Measurements from ENCODE around the gene PLEKHJ1. TPM values are rescaled to one million over a fixed set of nuclear protein-coding genes. Genes with fewer than 3 reads are reported as not detected.

PLEKHJ1 gene
- total RNA-seq, 2 experiments from 2014 or later = 78.0 to 79.9 TPM

DNA sequence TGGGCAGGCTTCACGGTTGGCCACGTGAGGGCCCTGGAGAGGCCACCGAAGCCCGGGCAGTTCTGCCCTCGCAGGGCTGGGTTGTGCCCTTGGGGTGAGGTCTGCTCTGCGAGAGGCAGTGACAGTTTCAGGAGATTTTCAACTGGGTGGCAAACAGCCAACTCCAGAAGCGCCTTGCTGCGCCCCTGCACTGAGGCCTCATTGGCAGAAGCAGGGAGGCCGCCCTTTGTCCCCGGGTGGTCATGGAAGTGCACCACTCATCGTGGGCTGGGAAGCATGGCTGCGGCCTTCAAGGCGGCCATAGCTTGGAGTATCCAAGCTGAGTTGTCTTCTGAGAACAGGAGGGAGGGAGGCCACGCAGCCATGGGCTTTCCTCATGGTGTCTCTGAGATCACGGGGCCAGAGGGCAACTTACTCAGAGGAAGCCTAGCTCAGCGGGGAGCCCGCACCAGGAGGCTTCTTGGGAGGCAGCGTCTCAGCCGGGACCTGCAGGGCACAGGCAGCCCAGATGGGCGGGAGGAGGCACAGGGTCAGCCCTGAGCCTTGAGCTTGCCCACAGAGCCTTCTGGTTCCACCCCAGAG lies 14.8 kb downstream of the PLEKHJ1 start:
- no peaks in the 10 kb centered on the region for H3K27me3 Mint-ChIP-seq (ENCODE audit: low read depth)
- ATAC-seq (no peak), DNase-seq (no peak)
- peaks cover 40% of the 10 kb centered on the region for H3K36me3 Mint-ChIP-seq (ENCODE audit: low read depth)
- H3K4me1 Mint-ChIP-seq (ENCODE audit: low read depth) = peaks cover 10% of the 10 kb centered on the region
- ChIA-PET POLR2A (no interaction called here), CTCF (interaction anchor here (0.6 to 1.3 kb wide), 2 partner anchors 52 to 65 kb away, joined by 3 to 8 read pairs; no protein-coding TSS in a partner anchor)
- H3K4me3 Mint-ChIP-seq = no peak overlapping the region
- H3K27ac Mint-ChIP-seq = peak overlapping the region; percentile 49
- no peaks in the 10 kb centered on the region for H3K9me3 Mint-ChIP-seq (ENCODE audit: insufficient read depth)

DNA sequence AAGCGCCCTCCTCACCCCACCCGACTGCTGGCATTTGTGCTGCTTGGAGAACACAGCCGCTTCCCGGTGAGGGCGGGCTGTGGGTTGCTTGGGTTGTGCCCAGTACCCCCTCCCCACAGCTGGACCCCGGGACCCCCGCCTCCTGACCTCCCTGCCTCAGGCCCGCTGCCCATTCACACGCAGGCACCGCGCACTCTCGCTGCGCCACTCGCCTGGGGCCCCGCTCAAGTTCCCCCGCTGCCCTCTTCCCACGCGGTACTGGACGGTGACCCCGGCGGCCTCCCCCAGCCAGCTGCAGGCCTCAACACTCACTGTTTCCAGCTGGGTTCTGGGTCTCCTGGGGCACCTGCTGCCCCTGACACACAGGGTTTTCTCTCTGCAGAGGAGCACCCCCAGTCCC lies 16.4 kb downstream of the PLEKHJ1 start:
- POLR2A ChIA-PET = no interaction called here
- Mint-ChIP-seq H3K36me3 (ENCODE audit: low read depth) (peaks cover 41% of the 10 kb centered on the region), H3K27me3 (ENCODE audit: low read depth) (no peaks in the 10 kb centered on the region), H3K4me3 (no peak overlapping the region), H3K27ac (no peak overlapping the region), H3K4me1 (ENCODE audit: low read depth) (peaks cover 12% of the 10 kb centered on the region), H3K9me3 (ENCODE audit: insufficient read depth) (no peaks in the 10 kb centered on the region)
- CTCF ChIA-PET = no interaction called here
- ATAC-seq (no peak), DNase-seq (no peak)

DNA sequence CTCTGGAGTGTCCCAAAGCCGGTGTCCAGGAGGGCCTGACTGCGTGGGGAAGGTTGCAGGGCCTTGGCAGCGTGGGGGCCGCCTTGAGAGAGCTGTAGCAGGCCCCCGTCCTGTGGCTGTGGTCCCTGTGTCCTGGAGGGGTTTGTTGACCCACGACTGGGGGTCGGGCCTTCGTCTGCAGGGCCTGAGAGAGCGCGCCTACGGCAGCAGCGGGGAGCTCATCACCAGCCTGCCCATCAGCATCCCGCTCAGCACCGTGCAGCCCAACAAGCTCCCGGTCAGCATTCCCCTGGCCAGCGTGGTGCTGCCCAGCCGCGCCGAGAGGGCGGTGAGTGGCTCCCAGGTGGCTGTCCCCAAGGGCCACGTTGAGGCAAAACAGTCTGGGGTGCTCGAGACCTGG lies 18.5 kb downstream of the PLEKHJ1 start:
- no peak for ATAC-seq
- POLR2A ChIA-PET = interaction anchor here (1.8 kb wide), 1 partner anchor 13 kb away, joined by 5 read pairs; no protein-coding TSS in a partner anchor
- no peak overlapping the region for H3K27ac Mint-ChIP-seq
- peaks cover 36% of the 10 kb centered on the region for H3K36me3 Mint-ChIP-seq (ENCODE audit: low read depth)
- H3K4me3 Mint-ChIP-seq = no peak overlapping the region
- H3K27me3 Mint-ChIP-seq (ENCODE audit: low read depth) = no peaks in the 10 kb centered on the region
- H3K9me3 Mint-ChIP-seq (ENCODE audit: insufficient read depth) = no peaks in the 10 kb centered on the region
- CTCF ChIA-PET = no interaction called here
- DNase-seq = no peak
- H3K4me1 Mint-ChIP-seq (ENCODE audit: low read depth) = peaks cover 5% of the 10 kb centered on the region

DNA sequence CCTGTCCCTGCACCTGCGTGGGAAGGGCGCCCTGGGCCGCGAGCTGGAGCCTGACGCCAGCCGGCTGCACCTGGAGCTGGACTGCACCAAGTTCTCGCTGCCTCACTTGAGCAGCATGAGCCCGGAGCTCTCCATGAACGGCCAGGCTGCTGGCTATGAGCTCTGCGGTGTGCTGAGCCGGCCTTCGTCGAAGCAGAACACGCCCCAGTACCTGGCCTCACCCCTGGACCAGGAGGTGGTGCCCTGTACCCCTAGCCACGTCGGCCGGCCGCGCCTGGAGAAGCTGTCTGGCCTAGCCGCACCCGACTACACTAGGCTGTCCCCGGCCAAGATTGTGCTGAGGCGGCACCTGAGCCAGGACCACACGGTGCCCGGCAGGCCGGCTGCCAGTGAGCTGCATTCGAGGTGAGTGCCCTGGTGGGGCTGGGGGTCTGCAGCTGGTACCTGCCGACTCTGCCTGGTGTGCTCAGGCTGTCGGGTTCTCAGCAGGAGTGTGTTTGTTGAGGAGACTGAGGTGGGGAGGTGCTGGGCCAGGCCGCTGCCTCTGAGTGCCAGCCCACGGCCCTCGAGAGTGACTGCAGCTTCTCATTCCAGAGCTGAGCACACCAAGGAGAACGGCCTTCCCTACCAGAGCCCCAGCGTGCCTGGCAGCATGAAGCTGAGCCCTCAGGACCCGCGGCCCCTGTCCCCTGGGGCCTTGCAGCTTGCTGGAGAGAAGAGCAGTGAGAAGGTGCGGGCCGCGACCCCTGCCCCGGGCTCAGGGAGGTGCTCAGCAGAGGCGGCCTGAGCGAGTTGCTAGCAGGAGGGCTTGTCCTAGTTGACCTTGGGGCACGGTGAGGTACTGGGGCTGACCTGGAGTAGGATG lies 19.5 kb downstream of the PLEKHJ1 start:
- H3K4me3 Mint-ChIP-seq = no peak overlapping the region
- no peaks in the 10 kb centered on the region for H3K27me3 Mint-ChIP-seq (ENCODE audit: low read depth)
- H3K9me3 Mint-ChIP-seq (ENCODE audit: insufficient read depth) = no peaks in the 10 kb centered on the region
- peaks cover 43% of the 10 kb centered on the region for H3K36me3 Mint-ChIP-seq (ENCODE audit: low read depth)
- no peak for ATAC-seq
- POLR2A ChIA-PET = interaction anchor here (1.8 kb wide), 1 partner anchor 14 kb away, joined by 5 read pairs; no protein-coding TSS in a partner anchor
- H3K27ac Mint-ChIP-seq = no peak overlapping the region
- H3K4me1 Mint-ChIP-seq (ENCODE audit: low read depth) = peaks cover 5% of the 10 kb centered on the region
- CTCF ChIA-PET = interaction anchor here (0.7 kb wide), 2 partner anchors 9 to 61 kb away, joined by 3 read pairs; no protein-coding TSS in a partner anchor
- DNase-seq = no peak

DNA sequence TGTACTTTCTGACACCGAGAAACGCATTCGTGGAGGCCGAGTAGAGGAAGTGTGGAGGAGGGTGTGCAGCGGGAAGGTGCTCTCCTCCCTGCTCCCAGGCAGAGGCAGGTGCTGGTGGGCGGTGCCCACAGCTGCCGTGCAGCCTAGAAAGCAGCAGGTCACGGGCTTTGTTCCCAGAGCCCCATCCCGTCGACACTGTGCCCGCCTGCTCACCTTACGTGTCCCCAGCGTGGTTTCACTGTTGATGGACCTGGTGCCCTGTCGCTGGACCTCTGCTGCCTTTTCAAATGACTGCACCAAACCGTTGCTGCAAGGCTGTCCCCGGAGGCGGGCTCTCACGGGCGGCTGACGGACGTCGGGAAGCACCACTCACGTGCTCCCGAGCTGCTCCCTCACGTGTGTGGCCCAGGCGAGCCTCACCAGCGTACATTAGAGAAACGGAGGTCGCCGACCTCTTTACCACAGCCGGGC lies 20.8 kb downstream of the PLEKHJ1 start:
- ATAC-seq = no peak
- DNase-seq = no peak
- ChIA-PET CTCF (interaction anchor here (0.7 kb wide), 1 partner anchor 8 kb away, joined by 3 read pairs; no protein-coding TSS in a partner anchor), POLR2A (no interaction called here)
- peak overlapping the region; percentile 43 for H3K27ac Mint-ChIP-seq
- peaks cover 5% of the 10 kb centered on the region for H3K4me1 Mint-ChIP-seq (ENCODE audit: low read depth)
- peaks cover 48% of the 10 kb centered on the region for H3K36me3 Mint-ChIP-seq (ENCODE audit: low read depth)
- H3K4me3 Mint-ChIP-seq = no peak overlapping the region
- H3K9me3 Mint-ChIP-seq (ENCODE audit: insufficient read depth) = no peaks in the 10 kb centered on the region
- no peaks in the 10 kb centered on the region for H3K27me3 Mint-ChIP-seq (ENCODE audit: low read depth)

DNA sequence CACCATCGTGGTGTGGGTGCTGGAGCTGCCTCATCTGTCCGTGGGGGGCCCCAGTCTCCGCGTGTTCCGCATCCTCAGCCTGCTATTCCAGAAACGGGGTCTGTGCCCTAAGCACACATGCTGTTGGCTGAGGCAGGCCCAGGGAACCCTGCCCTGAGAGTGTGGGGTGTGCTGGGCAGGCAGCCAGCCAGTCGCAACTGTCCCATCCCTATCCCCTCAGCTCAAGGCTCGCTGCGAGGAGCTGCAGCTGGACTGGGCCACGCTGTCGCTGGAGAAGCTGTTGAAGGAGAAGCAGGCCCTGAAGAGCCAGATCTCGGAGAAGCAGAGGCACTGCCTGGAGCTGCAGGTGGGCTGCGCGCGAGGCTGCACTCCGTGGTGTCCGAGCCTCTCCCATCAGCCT lies 21.9 kb downstream of the PLEKHJ1 start:
- CTCF ChIA-PET = interaction anchor here (0.6 kb wide), 1 partner anchor 709 kb away, joined by 4 read pairs; no protein-coding TSS in a partner anchor
- H3K36me3 Mint-ChIP-seq (ENCODE audit: low read depth) = peaks cover 45% of the 10 kb centered on the region
- peaks cover 5% of the 10 kb centered on the region for H3K4me1 Mint-ChIP-seq (ENCODE audit: low read depth)
- DNase-seq (no peak), ATAC-seq (no peak)
- H3K4me3 Mint-ChIP-seq = no peak overlapping the region
- H3K9me3 Mint-ChIP-seq (ENCODE audit: insufficient read depth) = no peaks in the 10 kb centered on the region
- no peaks in the 10 kb centered on the region for H3K27me3 Mint-ChIP-seq (ENCODE audit: low read depth)
- no peak overlapping the region for H3K27ac Mint-ChIP-seq
- POLR2A ChIA-PET = no interaction called here

DNA sequence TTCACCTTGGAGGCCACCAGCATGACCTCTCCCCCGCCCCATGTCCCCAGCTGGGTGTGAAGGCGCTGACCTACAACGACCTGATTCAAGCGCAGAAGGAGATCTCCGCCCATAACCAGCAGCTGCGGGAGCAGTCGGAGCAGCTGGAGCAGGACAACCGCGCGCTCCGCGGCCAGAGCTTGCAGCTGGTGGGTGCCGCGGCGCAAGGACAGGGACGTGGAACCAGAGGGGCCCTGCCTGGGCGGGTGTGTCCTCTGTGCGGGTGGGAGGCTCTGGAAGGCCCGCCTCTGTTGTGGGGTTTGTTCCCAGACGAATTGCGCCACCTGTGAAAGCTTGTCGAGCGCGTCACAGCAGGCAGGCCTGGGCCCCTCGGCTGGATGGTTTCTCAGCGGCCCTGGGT lies 22.3 kb downstream of the PLEKHJ1 start:
- Mint-ChIP-seq H3K27me3 (ENCODE audit: low read depth) (no peaks in the 10 kb centered on the region), H3K9me3 (ENCODE audit: insufficient read depth) (no peaks in the 10 kb centered on the region), H3K36me3 (ENCODE audit: low read depth) (peaks cover 44% of the 10 kb centered on the region), H3K4me1 (ENCODE audit: low read depth) (peaks cover 7% of the 10 kb centered on the region), H3K27ac (no peak overlapping the region), H3K4me3 (no peak overlapping the region)
- no peak for ATAC-seq
- ChIA-PET CTCF (interaction anchor here (0.6 kb wide), 1 partner anchor 710 kb away, joined by 4 read pairs; no protein-coding TSS in a partner anchor), POLR2A (interaction anchor here (0.6 kb wide), 1 partner anchor 12 kb away, joined by 3 read pairs; no protein-coding TSS in a partner anchor)
- DNase-seq = no peak

DNA sequence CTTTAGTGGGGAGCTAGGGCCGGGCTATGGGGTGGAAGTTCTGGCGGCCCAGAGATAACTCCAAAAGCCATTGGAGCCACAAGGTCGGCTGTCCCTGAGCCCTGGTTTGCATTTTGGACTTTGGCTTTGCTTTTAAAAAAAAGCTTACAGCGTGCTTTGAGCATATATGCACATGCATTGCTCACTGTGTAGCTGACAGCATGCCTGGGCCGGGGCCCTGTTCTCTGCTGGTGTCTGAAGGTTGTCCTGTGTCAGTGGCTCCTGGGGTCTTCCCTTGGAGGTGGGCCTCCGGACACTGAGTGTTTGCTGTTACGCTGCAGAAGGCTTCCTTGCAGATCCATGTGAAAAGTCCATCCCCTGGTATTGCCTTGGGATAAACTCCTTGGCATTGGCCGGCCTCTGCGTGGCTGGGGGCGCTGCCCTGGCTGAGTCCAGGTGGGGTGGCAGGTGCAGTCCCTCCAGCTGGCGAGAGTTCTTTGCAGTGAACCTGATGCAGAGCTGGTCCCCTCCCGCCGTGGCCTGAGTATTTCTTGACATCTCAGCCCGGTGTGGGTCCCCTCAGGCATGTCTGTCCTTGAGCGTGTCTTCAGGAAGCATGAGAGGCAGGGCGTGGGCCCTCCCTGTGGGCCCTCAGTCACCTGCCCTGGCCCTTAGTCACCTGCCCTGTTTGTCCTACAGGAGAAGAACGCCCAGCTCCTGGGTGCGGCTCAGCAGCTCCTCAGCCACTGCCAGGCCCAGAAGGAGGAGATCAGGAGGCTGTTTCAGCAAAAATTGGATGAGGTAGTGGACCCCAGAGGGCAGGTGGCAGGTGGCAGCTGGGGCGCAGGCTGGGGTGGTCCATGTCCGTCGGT lies 23.0 kb downstream of the PLEKHJ1 start:
- ChIA-PET POLR2A (interaction anchor here (0.6 to 0.7 kb wide), 3 partner anchors 11 to 108 kb away, joined by 3 read pairs; no protein-coding TSS in a partner anchor), CTCF (interaction anchor here (0.6 kb wide), 1 partner anchor 711 kb away, joined by 4 read pairs; no protein-coding TSS in a partner anchor)
- Mint-ChIP-seq H3K4me3 (no peak overlapping the region), H3K36me3 (ENCODE audit: low read depth) (peaks cover 44% of the 10 kb centered on the region), H3K27me3 (ENCODE audit: low read depth) (no peaks in the 10 kb centered on the region), H3K9me3 (ENCODE audit: insufficient read depth) (no peaks in the 10 kb centered on the region), H3K27ac (no peak overlapping the region), H3K4me1 (ENCODE audit: low read depth) (peaks cover 9% of the 10 kb centered on the region)
- DNase-seq (no peak), ATAC-seq (no peak)

DNA sequence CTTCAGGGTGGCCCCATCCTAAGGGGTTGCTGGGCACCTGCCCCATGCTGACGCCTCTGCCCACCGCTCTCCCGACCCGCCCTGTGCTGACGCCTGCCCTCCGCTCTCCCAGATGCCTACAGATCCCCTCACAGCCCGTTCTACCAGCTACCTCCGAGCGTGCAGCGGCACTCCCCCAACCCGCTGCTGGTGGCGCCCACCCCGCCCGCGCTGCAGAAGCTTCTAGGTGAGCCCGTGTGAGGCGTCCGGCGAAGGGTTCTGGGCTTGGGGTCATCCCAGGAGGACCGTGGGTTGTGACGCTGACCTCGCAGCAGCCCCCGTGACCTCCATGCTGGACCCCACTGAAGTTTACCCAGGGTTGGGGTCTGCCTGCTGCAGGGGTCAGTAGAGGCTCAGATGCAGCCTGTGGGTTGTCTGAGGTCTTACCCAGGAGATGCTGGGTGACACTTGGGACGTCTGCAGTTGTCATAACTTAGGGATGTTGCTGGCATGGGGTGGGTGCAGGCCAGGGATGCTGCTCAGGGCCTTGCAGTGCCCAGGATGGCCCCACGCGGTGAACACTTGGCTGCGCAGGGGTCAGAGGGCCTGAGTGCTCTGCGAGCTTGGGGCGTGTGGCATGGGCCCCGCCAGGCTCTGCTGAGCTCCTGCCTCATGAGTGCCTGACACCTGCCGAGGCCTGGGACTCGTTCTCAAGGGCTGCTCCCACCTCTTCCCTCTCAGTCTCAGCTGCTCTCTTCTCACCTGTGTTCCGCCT lies 25.0 kb downstream of the PLEKHJ1 start:
- Mint-ChIP-seq H3K4me1 (ENCODE audit: low read depth) (peaks cover 9% of the 10 kb centered on the region), H3K4me3 (no peak overlapping the region), H3K27ac (peak overlapping the region; percentile 57), H3K36me3 (ENCODE audit: low read depth) (peaks cover 40% of the 10 kb centered on the region), H3K9me3 (ENCODE audit: insufficient read depth) (no peaks in the 10 kb centered on the region), H3K27me3 (ENCODE audit: low read depth) (no peaks in the 10 kb centered on the region)
- DNase-seq = no peak
- CTCF ChIA-PET = no interaction called here
- POLR2A ChIA-PET = interaction anchor here (0.6 kb wide), 1 partner anchor 718 kb away, joined by 4 read pairs; no protein-coding TSS in a partner anchor
- no peak for ATAC-seq

DNA sequence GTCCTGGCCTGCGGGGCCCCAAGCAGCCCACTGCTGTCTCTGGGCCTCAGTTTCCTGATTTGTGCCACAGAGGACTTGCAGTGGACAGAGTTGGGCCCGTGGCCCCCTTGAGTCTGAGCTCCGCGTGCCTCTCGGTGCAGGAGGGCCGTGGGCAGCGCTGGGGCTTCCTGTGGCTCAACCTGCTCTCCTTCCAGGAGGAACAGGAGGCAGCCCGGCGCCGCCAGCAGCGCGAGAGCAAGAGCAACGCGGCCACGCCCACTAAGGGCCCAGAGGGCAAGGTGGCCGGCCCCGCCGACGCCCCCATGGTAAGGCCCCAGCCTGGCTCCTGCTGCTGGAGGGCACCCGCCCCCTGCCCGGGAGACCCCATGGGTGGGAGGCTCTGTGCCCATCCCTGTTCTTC lies 25.9 kb downstream of the PLEKHJ1 start:
- H3K27ac Mint-ChIP-seq = no peak overlapping the region
- H3K4me3 Mint-ChIP-seq = no peak overlapping the region
- H3K4me1 Mint-ChIP-seq (ENCODE audit: low read depth) = peaks cover 9% of the 10 kb centered on the region
- peaks cover 35% of the 10 kb centered on the region for H3K36me3 Mint-ChIP-seq (ENCODE audit: low read depth)
- DNase-seq (no peak), ATAC-seq (no peak)
- no peaks in the 10 kb centered on the region for H3K9me3 Mint-ChIP-seq (ENCODE audit: insufficient read depth)
- no peaks in the 10 kb centered on the region for H3K27me3 Mint-ChIP-seq (ENCODE audit: low read depth)
- ChIA-PET POLR2A (no interaction called here), CTCF (no interaction called here)

DNA sequence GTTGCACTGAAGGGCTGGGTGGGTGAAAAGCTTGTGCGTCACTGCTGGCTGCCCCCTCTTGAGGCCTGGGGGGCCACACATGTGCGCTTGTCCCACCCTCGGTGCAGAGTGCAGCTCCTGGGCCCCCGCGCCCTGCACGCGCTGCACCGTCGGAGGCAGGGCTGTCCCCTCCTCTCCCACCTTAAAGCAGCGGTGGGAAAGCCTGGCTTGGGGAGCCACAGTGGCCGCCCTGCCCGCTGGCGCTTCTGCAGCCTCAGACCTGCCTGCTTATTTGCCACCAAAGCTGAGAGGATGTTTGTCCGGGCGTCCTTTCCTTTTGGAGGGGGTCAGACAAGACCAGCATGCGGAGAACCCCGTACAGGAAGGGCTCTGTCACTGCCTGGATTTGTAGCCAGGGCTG lies 26.7 kb downstream of the PLEKHJ1 start:
- no peak overlapping the region for H3K27ac Mint-ChIP-seq
- no peaks in the 10 kb centered on the region for H3K9me3 Mint-ChIP-seq (ENCODE audit: insufficient read depth)
- CTCF ChIA-PET = no interaction called here
- DNase-seq = no peak
- ATAC-seq = no peak
- POLR2A ChIA-PET = no interaction called here
- no peaks in the 10 kb centered on the region for H3K27me3 Mint-ChIP-seq (ENCODE audit: low read depth)
- peaks cover 30% of the 10 kb centered on the region for H3K36me3 Mint-ChIP-seq (ENCODE audit: low read depth)
- H3K4me3 Mint-ChIP-seq = no peak overlapping the region
- H3K4me1 Mint-ChIP-seq (ENCODE audit: low read depth) = peaks cover 4% of the 10 kb centered on the region

Measured in activated CD8-positive, alpha-beta T cell treated with anti-CD3 and anti-CD28 coated beads, Interleukin-2, amount 10 ng/mL, durations not matched to agents 7 days and 5 days (primary cell).